NT2/D1 (cell line): ENCODE measurements around the gene ARHGEF16.

Source experiments
- DNase-seq: peaks from one replicate; pipeline ENCODE4 v3.0.0-alpha.2; 2011; ENCODE audit warnings: low read depth, low spot score
- H3K27me3 ChIP-seq: 2 replicates; pipeline ENCODE4 v1.6.0; 2011; ENCODE audit warnings: mild to moderate bottlenecking; ENCODE audit not compliant: insufficient read length, insufficient read depth
- H3K36me3 ChIP-seq: 2 replicates; pipeline ENCODE4 v1.6.1; 2011; ENCODE audit warnings: mild to moderate bottlenecking, low read length, mixed read lengths; ENCODE audit not compliant: insufficient read depth, insufficient read length
- H3K4me1 ChIP-seq: 2 replicates; pipeline ENCODE4 v1.5.1; 2011; ENCODE audit not compliant: insufficient read depth, insufficient read length
- H3K4me3 ChIP-seq: 2 replicates; pipeline ENCODE4 v1.5.1; 2011; ENCODE audit warnings: low read depth; ENCODE audit not compliant: insufficient read length
- H3K9ac ChIP-seq: 2 replicates; pipeline ENCODE4 v1.6.0; 2011; ENCODE audit warnings: low read depth; ENCODE audit not compliant: insufficient read length
- H3K9me3 ChIP-seq: 2 replicates; pipeline ENCODE4 v1.5.1; 2011; ENCODE audit warnings: mild to moderate bottlenecking, low read length; ENCODE audit not compliant: insufficient read depth
- SUZ12 ChIP-seq: IDR thresholded peaks from 2 replicates; pipeline ENCODE4 v1.6.1; 2011; ENCODE audit not compliant: insufficient read length, insufficient read depth; ENCODE audit errors: extremely low read depth
- YY1 ChIP-seq: IDR thresholded peaks from 2 replicates; pipeline ENCODE4 v1.6.1; 2011; ENCODE audit not compliant: insufficient read length, insufficient read depth
- ZNF274 ChIP-seq: IDR thresholded peaks from 2 replicates; pipeline ENCODE4 v1.6.1; 2011; ENCODE audit warnings: mild to moderate bottlenecking, low read depth, low read length

Gene ARHGEF16

DNA sequence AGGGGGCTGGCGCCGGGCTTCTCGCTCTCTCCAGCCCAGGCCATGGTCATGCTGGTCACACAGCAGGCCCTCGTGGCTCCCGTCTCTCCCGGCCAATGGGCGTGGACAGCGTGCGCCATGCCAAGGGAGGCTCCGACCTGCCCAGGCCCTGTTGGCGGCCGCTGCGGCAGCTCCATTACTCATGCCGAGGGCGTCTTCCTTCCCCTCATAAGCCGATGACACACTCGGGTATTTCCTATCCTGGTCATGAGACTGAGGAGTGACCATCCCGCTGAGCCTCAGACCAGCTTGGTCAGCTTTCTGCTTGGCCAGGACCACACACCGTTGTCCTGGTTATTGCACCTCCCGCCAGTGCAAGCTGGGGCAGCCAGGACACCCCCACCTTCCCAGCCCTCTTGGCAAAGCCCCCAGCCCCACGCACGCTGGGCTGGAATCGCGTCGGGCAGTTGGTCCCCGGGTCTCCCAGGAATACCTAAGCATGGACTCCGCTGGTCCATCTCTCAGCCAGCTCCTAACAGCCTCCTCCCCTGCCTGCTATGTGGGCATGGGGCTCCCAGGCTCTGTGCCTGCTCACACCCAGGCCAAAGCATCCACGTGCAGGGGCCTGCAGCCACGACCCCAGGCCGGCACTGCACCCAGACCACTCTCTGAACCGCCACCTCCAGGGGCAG lies 49.8 kb downstream of the ARHGEF16 start:
- Histone ChIP-seq H3K9me3 (no peaks in the 10 kb centered on the region), H3K4me1 (no peaks in the 10 kb centered on the region), H3K36me3 (peaks cover 6% of the 10 kb centered on the region), H3K4me3 (no peak overlapping the region), H3K27me3 (no peaks in the 10 kb centered on the region), H3K9ac (no peak overlapping the region)
- TF ChIP-seq YY1 (no peak), ZNF274 (no peak), SUZ12 (no peak)
- DNase-seq: no peak

DNA sequence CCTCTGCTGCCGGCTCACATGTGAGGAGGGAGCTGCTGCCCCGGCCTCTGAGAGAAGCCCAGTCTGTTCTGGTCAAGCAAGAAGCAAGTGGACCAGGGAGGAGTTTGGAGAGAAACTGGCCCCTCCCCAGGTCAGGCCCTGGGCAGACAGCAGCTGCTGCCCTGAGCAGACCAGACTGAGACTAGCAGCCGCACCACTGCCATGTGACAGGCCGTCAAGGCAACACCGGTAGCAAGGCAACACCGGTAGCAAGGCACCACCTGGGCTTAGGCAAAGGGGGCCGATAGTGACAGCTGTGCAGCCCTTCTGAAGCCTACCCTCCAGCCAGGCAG lies 50.3 kb downstream of the ARHGEF16 start:
- no peaks in the 10 kb centered on the region for H3K9me3 ChIP-seq
- H3K27me3 ChIP-seq: no peaks in the 10 kb centered on the region
- no peaks in the 10 kb centered on the region for H3K4me1 ChIP-seq
- no peak for TF ChIP-seq YY1
- no peak for TF ChIP-seq SUZ12
- TF ChIP-seq ZNF274: no peak
- H3K36me3 ChIP-seq: peaks cover 6% of the 10 kb centered on the region
- no peak for DNase-seq
- H3K4me3 ChIP-seq: no peak overlapping the region
- H3K9ac ChIP-seq: no peak overlapping the region

DNA sequence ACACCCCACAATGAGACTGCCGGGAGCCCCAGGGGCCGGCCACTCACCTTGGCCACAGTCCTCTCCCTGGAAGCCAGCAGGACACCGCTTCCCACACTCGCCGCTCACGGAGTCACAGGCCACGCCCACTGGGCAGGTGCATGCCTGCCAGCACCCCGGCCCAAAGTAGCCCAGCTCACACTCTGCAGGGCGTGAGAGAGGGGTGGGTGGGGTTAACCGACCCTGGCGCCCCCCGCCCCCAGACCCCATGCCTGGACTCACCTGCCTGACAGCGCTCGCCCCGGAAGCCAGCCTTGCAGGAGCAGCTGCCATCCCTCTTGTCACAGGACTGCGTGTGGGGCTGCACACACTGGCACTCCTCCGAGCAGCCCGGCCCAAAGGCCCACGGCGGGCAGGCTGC lies 50.7 kb downstream of the ARHGEF16 start:
- DNase-seq: no peak
- no peaks in the 10 kb centered on the region for H3K4me1 ChIP-seq
- H3K27me3 ChIP-seq: no peaks in the 10 kb centered on the region
- no peak overlapping the region for H3K4me3 ChIP-seq
- TF ChIP-seq SUZ12: no peak
- no peak for TF ChIP-seq ZNF274
- no peak for TF ChIP-seq YY1
- no peak overlapping the region for H3K9ac ChIP-seq
- peaks cover 6% of the 10 kb centered on the region for H3K36me3 ChIP-seq
- no peaks in the 10 kb centered on the region for H3K9me3 ChIP-seq

DNA sequence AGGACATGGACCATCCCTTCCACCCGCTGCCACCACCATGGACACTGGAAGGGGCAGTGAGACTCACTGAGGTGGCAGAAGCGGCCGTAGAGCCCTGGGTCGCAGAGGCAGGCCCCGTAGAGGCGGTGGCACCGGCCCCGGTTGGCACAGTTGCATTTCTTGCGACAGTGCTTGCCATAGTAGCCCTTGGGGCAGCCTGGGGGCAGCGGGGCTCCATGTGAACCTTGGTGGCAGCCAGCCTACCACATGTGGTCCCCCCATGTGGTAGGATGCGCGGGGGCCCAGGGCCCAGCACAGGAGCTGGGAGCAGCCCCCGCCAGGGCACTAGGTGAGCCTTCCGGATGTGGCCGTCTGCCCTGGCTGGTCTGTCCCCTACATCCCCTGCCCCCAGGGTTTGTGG lies 51.6 kb downstream of the ARHGEF16 start:
- no peak for DNase-seq
- Histone ChIP-seq H3K9me3 (no peaks in the 10 kb centered on the region), H3K4me3 (no peak overlapping the region), H3K4me1 (no peaks in the 10 kb centered on the region), H3K9ac (no peak overlapping the region), H3K27me3 (no peaks in the 10 kb centered on the region), H3K36me3 (peaks cover 3% of the 10 kb centered on the region)
- no peak for TF ChIP-seq SUZ12
- no peak for TF ChIP-seq YY1
- TF ChIP-seq ZNF274: no peak

DNA sequence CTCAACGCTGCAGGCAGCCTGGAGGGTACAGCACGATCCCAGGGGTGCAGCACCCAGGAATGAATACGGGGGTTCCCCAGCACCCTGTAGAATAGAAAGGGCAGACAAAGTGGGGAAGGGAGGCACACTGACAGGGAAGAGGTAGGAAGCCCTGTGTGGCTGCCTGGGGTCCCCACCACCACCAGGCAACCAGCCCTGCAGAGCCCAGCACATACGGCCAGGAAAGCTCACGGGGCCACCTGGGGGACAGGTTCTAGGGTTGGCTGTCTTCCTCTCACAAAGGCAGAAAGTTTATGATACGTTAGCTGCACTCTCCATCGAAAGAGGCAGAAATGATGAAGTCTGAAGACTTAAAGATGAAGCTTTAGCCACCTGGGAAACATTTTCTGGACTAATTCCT lies 52.5 kb downstream of the ARHGEF16 start:
- Histone ChIP-seq H3K4me3 (no peak overlapping the region), H3K4me1 (no peaks in the 10 kb centered on the region), H3K9ac (no peak overlapping the region), H3K36me3 (peaks cover 3% of the 10 kb centered on the region), H3K9me3 (no peaks in the 10 kb centered on the region), H3K27me3 (no peaks in the 10 kb centered on the region)
- TF ChIP-seq SUZ12 (no peak), ZNF274 (no peak), YY1 (no peak)
- no peak for DNase-seq

DNA sequence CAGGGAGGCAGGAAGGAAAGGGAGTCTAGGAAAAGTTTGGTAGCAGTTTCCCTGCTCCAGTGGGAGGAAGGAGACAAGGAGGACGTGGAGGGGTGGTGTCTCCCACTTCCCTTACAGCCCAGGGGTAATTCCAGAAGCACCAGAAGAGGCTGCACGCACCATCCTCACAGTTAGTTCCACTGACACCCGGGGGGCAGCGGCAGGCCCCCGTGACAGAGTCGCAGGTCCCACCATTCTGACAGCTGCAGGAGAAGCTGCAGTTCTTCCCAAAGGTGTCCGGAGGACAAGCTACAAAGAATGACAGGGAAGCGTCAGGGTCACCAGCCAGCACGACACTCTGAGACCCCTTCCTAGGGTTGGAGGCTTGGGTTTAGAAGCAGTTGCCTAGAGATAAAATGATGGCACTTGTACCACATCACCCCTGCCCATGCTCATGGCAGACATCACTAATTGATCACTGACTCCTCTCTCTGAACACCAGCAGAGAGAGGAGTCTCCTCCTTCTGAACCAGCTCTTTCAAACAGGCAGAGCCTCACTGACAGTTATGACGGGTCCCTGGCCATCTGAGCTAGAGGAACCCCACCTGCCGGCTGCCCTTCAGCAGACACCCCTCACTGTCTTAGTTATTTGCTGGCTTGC lies 53.3 kb downstream of the ARHGEF16 start:
- Histone ChIP-seq H3K4me1 (no peaks in the 10 kb centered on the region), H3K36me3 (peaks cover 3% of the 10 kb centered on the region)

DNA sequence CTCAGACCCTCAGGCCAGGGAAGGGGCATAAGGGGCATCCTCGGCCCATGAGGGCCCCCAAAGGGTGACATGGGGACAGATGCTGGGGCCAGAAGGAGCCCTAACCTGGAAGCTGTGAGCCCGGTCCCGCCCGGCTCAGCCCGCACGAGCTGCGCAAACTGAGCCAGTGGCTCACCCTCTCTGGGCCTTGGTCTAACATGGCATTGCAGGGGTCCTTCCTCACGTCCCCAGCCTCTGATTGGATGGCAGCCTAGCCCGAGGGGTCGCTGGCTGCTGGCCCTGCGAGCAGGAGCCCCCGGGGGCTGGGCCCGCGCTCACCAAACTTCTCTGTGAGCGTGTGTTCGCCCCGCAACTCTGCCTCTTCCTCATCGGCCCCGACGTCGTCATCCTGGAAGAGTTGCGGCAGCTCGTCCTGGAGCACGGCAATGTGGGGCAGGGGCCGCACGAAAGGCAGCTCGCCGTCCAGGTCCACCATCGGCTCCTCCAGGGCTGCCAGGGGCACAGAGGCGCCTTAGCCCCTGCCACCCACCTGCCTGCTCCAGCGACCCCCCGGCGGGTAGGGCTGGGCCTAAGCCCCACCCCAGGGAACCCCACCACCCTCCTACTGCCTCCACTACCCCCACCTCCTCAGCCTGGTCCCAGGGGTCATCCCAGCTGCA lies 54.4 kb downstream of the ARHGEF16 start:
- H3K9me3 ChIP-seq: no peaks in the 10 kb centered on the region
- no peak overlapping the region for H3K4me3 ChIP-seq
- peaks cover 3% of the 10 kb centered on the region for H3K36me3 ChIP-seq
- DNase-seq: no peak
- H3K4me1 ChIP-seq: no peaks in the 10 kb centered on the region
- TF ChIP-seq SUZ12 (no peak), YY1 (no peak), ZNF274 (no peak)
- no peak overlapping the region for H3K9ac ChIP-seq
- no peaks in the 10 kb centered on the region for H3K27me3 ChIP-seq

More for the DNA sequence above, 53.3 kb downstream of the ARHGEF16 start:
- Histone ChIP-seq H3K9me3 (no peaks in the 10 kb centered on the region), H3K4me3 (no peak overlapping the region), H3K27me3 (no peaks in the 10 kb centered on the region), H3K9ac (no peak overlapping the region)
- no peak for TF ChIP-seq YY1
- no peak for TF ChIP-seq ZNF274
- no peak for TF ChIP-seq SUZ12
- DNase-seq: no peak
